Muscle of leg (tissue), 16 donors: Measurements from ENCODE around the gene SPATA6. TPM values are rescaled to one million over a fixed set of nuclear protein-coding genes. Genes with fewer than 3 reads are reported as not detected.
"Not testable (repeated sequence)": the region's sequence is repeated elsewhere in the genome, so short reads cannot be mapped to it uniquely, and the experiment has no call there.

Source experiments
- DNase-seq: peaks from one replicate; pipeline ENCODE4 v3.0.0; 2013
- H3K27ac ChIP-seq: one replicate; pipeline ENCODE4 v1.5.1; 2013; ENCODE audit warnings: mild to moderate bottlenecking, low read length, control low read depth
- H3K27me3 ChIP-seq: one replicate; pipeline ENCODE4 v1.6.1; 2013; ENCODE audit warnings: low read length; ENCODE audit not compliant: control insufficient read depth, insufficient read depth
- H3K36me3 ChIP-seq: one replicate; pipeline ENCODE4 v1.6.1; 2013; ENCODE audit warnings: low read length; ENCODE audit not compliant: control insufficient read depth, insufficient read depth
- H3K4me1 ChIP-seq: one replicate; pipeline ENCODE4 v1.6.1; 2013; ENCODE audit warnings: low read length; ENCODE audit not compliant: control insufficient read depth, insufficient read depth
- H3K4me3 ChIP-seq: one replicate; pipeline ENCODE4 v1.5.1; 2013; ENCODE audit warnings: low read length, control low read depth
- H3K9me3 ChIP-seq: replicated peaks from 2 replicates; pipeline ENCODE4 v1.6.1; 2013; ENCODE audit warnings: low read depth, low read length; ENCODE audit not compliant: control insufficient read depth
- WGBS: methylation state at CpG from one replicate; pipeline ENCODE4 v1.1.5; 2013; ENCODE audit warnings: missing lambda C conversion rate; ENCODE audit not compliant: insufficient coverage; 5-methylcytosine and 5-hydroxymethylcytosine counted together
- long read RNA-seq, 11 donors: transcript quantifications; one replicate each; lab custom pipeline, GENCODE V29; 2026
- polyA plus RNA-seq, 8 donors: library from polyadenylated mRNA; unstranded; fragments of 120-200 nt; gene quantifications; one replicate each; pipeline versions ENCODE4 v1.2.1 to v1.2.3, GENCODE V29; 2013; ENCODE audit warnings: inconsistent platforms in 1 of 8, low replicate concordance in 1 of 8; ENCODE audit not compliant: insufficient read length in 8 of 8, insufficient read depth in 1 of 8
- total RNA-seq: library from RNA; stranded (reverse); fragments of 120-200 nt; gene quantifications from one replicate; pipeline ENCODE4 v1.2.4, GENCODE V29; 2013

SPATA6 gene
- total RNA-seq: 20.6 TPM
- polyA plus RNA-seq: 10 to 100 TPM in 6 of 8 donors, 1 to 10 TPM in 2; 8.9 to 13.3 (median 11.5) TPM
- long read RNA-seq, donor 1: 0 reads
- long read RNA-seq, donor 2: 0 reads
- long read RNA-seq, donor 3: 0 reads
- long read RNA-seq, donor 4, full-length matches to known transcripts: 2 of 2 reads
- long read RNA-seq, donor 4, partial matches to known transcripts: 0 of 2 reads
- long read RNA-seq, donor 4, other reads (novel, unspliced or antisense): 0 of 2 reads
- long read RNA-seq, donor 5, full-length matches to known transcripts: 2 of 2 reads
- long read RNA-seq, donor 5, partial matches to known transcripts: 0 of 2 reads
- long read RNA-seq, donor 5, other reads (novel, unspliced or antisense): 0 of 2 reads
- long read RNA-seq, donor 6, full-length matches to known transcripts: 2 of 2 reads
- long read RNA-seq, donor 6, partial matches to known transcripts: 0 of 2 reads
- long read RNA-seq, donor 6, other reads (novel, unspliced or antisense): 0 of 2 reads
- long read RNA-seq, donor 7: 0 reads
- long read RNA-seq, donor 8, full-length matches to known transcripts: 1 of 1 reads
- long read RNA-seq, donor 8, partial matches to known transcripts: 0 of 1 reads
- long read RNA-seq, donor 8, other reads (novel, unspliced or antisense): 0 of 1 reads
- long read RNA-seq, donor 9: 0 reads
- long read RNA-seq, donor 10, full-length matches to known transcripts: 2 of 2 reads
- long read RNA-seq, donor 10, partial matches to known transcripts: 0 of 2 reads
- long read RNA-seq, donor 10, other reads (novel, unspliced or antisense): 0 of 2 reads
- long read RNA-seq, donor 11, full-length matches to known transcripts: 1 of 1 reads
- long read RNA-seq, donor 11, partial matches to known transcripts: 0 of 1 reads
- long read RNA-seq, donor 11, other reads (novel, unspliced or antisense): 0 of 1 reads

GRCh38 chr1:48471691-48472576, at the start of gene SPATA6:
Gene SPATA6, minus strand, starts transcription at chr1:48472204. Its CDS starts 196 bp downstream, at chr1:48472008.
- WGBS: under 1% methylated on average over 67 of the region's 73 CpGs
- peak within 1 kb of the TSS; percentile 97 for H3K27ac ChIP-seq

GRCh38 chr1:48519896-48520295, 47.9 kb upstream of the SPATA6 start:
- H3K4me3 ChIP-seq, H3K4me1 ChIP-seq, H3K27ac ChIP-seq, DNase-seq, H3K27me3 ChIP-seq, H3K9me3 ChIP-seq, H3K36me3 ChIP-seq: not testable (repeated sequence)
- WGBS: no CpG with 5 or more reads among the region's 6 CpGs

More at GRCh38 chr1:48471691-48472576, at the start of gene SPATA6:
- peak; percentile 98 for DNase-seq
- H3K9me3 ChIP-seq: peaks cover 3% of the 10 kb centered on the region
- peaks cover 17% of the 10 kb centered on the region for H3K4me1 ChIP-seq
- H3K4me3 ChIP-seq: peak within 1 kb of the TSS; percentile 86
- no peaks in the 10 kb centered on the region for H3K36me3 ChIP-seq
- no peaks in the 10 kb centered on the region for H3K27me3 ChIP-seq

GRCh38 chr1:48506870-48507269, 34.9 kb upstream of the SPATA6 start:
- H3K9me3 ChIP-seq: no peaks in the 10 kb centered on the region
- no peak overlapping the region for H3K27ac ChIP-seq
- no peaks in the 10 kb centered on the region for H3K36me3 ChIP-seq
- no peaks in the 10 kb centered on the region for H3K4me1 ChIP-seq
- H3K4me3 ChIP-seq: no peak overlapping the region
- DNase-seq: no peak
- no CpG with 5 or more reads among the region's 1 CpG for WGBS
- no peaks in the 10 kb centered on the region for H3K27me3 ChIP-seq

- Histone ChIP-seq H3K36me3 (no peaks in the 10 kb centered on the region), H3K9me3 (no peaks in the 10 kb centered on the region), H3K27me3 (no peaks in the 10 kb centered on the region), H3K4me1 (peaks cover 10% of the 10 kb centered on the region), H3K27ac (no peak overlapping the region), H3K4me3 (no peak overlapping the region)
- 38% methylated on average over 6 of the region's 12 CpGs for WGBS
- no peak for DNase-seq
Measured at GRCh38 chr1:48500541-48501450, 28.8 kb upstream of the SPATA6 start.

GRCh38 chr1:48499211-48499735, 27.3 kb upstream of the SPATA6 start:
- Histone ChIP-seq H3K4me1 (peaks cover 20% of the 10 kb centered on the region), H3K9me3 (no peaks in the 10 kb centered on the region), H3K27me3 (no peaks in the 10 kb centered on the region), H3K27ac (no peak overlapping the region), H3K4me3 (no peak overlapping the region), H3K36me3 (no peaks in the 10 kb centered on the region)
- WGBS: 67% methylated on average over 3 of the region's 8 CpGs
- no peak for DNase-seq

- WGBS: 23% methylated on average over 10 of the region's 15 CpGs
- no peak overlapping the region for H3K4me3 ChIP-seq
Measured at GRCh38 chr1:48498096-48498791, 26.2 kb upstream of the SPATA6 start.

GRCh38 chr1:48495911-48496310, 23.9 kb upstream of the SPATA6 start:
- H3K4me3 ChIP-seq: no peak overlapping the region
- H3K4me1 ChIP-seq: peaks cover 42% of the 10 kb centered on the region
- H3K27ac ChIP-seq: no peak overlapping the region
- peak; percentile 9 for DNase-seq
- H3K27me3 ChIP-seq: no peaks in the 10 kb centered on the region
- 95% methylated on average over 2 of the region's 3 CpGs for WGBS
- H3K9me3 ChIP-seq: no peaks in the 10 kb centered on the region
- H3K36me3 ChIP-seq: no peaks in the 10 kb centered on the region

More at GRCh38 chr1:48498096-48498791, 26.2 kb upstream of the SPATA6 start:
- H3K9me3 ChIP-seq: no peaks in the 10 kb centered on the region
- peaks cover 30% of the 10 kb centered on the region for H3K4me1 ChIP-seq
- H3K36me3 ChIP-seq: no peaks in the 10 kb centered on the region
- no peaks in the 10 kb centered on the region for H3K27me3 ChIP-seq
- DNase-seq: peak; percentile 82
- H3K27ac ChIP-seq: no peak overlapping the region

- 86% methylated on average over 1 of the region's 1 CpG for WGBS
- H3K9me3 ChIP-seq: no peaks in the 10 kb centered on the region
- no peak overlapping the region for H3K27ac ChIP-seq
- no peaks in the 10 kb centered on the region for H3K36me3 ChIP-seq
- DNase-seq: no peak
- no peaks in the 10 kb centered on the region for H3K27me3 ChIP-seq
- no peak overlapping the region for H3K4me3 ChIP-seq
- peaks cover 42% of the 10 kb centered on the region for H3K4me1 ChIP-seq
Measured at GRCh38 chr1:48495166-48495565, 23.2 kb upstream of the SPATA6 start.
